DND-41 (cell line): Measurements from ENCODE around the gene SP2.

Experiments
- ATAC-seq: fragments of 200-7000 bp; cut with Tn5 transposase; 3 replicates; pipeline ENCODE4 v1.9.1; 2021; ENCODE audit warnings: low read depth; ENCODE audit not compliant: insufficient read depth
- DNase-seq: peaks from one replicate; pipeline ENCODE4 v3.0.0-alpha.2; 2020
- H2AFZ ChIP-seq: 2 replicates; pipeline ENCODE4 v1.6.0; 2012; ENCODE audit warnings: low read depth, low read length
- H3K27ac ChIP-seq: 2 replicates; pipeline ENCODE4 v1.5.1; 2012; ENCODE audit warnings: low read length, inconsistent platforms
- H3K27me3 ChIP-seq: fragments of 200-600 bp; sonication (generic); 2 replicates; pipeline ENCODE4 v1.6.0; 2012; ENCODE audit warnings: low read length, mild to moderate bottlenecking, inconsistent platforms; ENCODE audit not compliant: insufficient read depth, poor library complexity
- H3K36me3 ChIP-seq: 2 replicates; pipeline ENCODE4 v1.5.1; 2012; ENCODE audit warnings: low read length, inconsistent platforms; ENCODE audit not compliant: insufficient read depth
- H3K4me1 ChIP-seq: 2 replicates; pipeline ENCODE4 v1.5.1; 2012; ENCODE audit warnings: mild to moderate bottlenecking, low read length; ENCODE audit not compliant: insufficient read depth
- H3K4me2 ChIP-seq: 2 replicates; pipeline ENCODE4 v1.6.0; 2012; ENCODE audit warnings: mild to moderate bottlenecking, moderate library complexity, low read length, inconsistent platforms; ENCODE audit not compliant: insufficient read depth
- H3K4me3 ChIP-seq, 2 experiments: fragments of 200-600 bp in 1 of 2; shearing (Covaris generic) in 1 of 2; 2 replicates each; pipeline ENCODE4 v1.5.1; 2012 to 2016; ENCODE audit warnings: inconsistent platforms in 2 of 2, low read length in 2 of 2, mild to moderate bottlenecking in 2 of 2, low read depth in 1 of 2, moderate library complexity in 1 of 2
- H3K79me2 ChIP-seq: 2 replicates; pipeline ENCODE4 v1.6.0; 2012; ENCODE audit warnings: low read length, inconsistent platforms; ENCODE audit not compliant: insufficient read depth
- H3K9ac ChIP-seq: 2 replicates; pipeline ENCODE4 v1.6.0; 2012; ENCODE audit warnings: low read depth, mild to moderate bottlenecking, inconsistent platforms, low read length, moderate library complexity
- H3K9me3 ChIP-seq: 2 replicates; pipeline ENCODE4 v1.5.1; 2012; ENCODE audit warnings: low read length, moderate library complexity, mild to moderate bottlenecking, inconsistent platforms; ENCODE audit not compliant: insufficient read depth, severe bottlenecking
- H4K20me1 ChIP-seq: 2 replicates; pipeline ENCODE4 v1.6.0; 2012; ENCODE audit warnings: low read length; ENCODE audit not compliant: insufficient read depth
- CTCF ChIP-seq: IDR thresholded peaks from 2 replicates; pipeline ENCODE4 v1.5.1; 2012; ENCODE audit warnings: borderline replicate concordance, low read length, moderate library complexity, mild to moderate bottlenecking; ENCODE audit not compliant: poor library complexity, severe bottlenecking; ENCODE audit errors: extremely low read depth
- EZH2 ChIP-seq: IDR thresholded peaks from 3 replicates; pipeline ENCODE4 v1.6.1; 2012; ENCODE audit warnings: borderline replicate concordance, low read depth, mild to moderate bottlenecking, moderate library complexity, low read length, inconsistent platforms; ENCODE audit not compliant: severe bottlenecking

The SP2 gene

DNA sequence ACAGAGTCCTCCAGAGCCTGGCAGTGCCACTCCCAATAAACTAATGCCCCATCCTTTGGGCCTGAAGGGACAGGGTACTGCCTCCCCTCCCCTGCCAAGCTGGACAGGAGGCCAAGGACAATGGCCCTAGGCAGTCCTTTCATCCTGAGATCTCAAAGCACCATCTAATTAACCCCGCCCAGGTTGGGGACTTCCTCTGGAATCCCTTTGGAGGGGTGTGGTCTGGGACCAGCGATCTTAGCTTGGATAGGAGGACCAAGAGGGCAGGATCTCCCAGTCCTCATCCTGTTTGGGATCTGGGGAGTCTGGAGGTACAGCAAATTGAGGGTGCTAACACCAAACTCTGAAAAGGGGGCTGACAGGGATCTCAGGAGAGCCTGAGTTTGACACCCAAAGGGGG, 26.9 kb upstream of the SP2 start:
- Histone ChIP-seq H3K27ac (no peak overlapping the region), H3K36me3 (no peaks in the 10 kb centered on the region), H3K79me2 (no peaks in the 10 kb centered on the region), H3K9ac (no peak overlapping the region), H4K20me1 (no peaks in the 10 kb centered on the region), H3K4me3 (no peak overlapping the region), H3K9me3 (no peaks in the 10 kb centered on the region), H3K4me1 (no peaks in the 10 kb centered on the region), H3K4me2 (no peak overlapping the region), H2AFZ (no peak overlapping the region), H3K27me3 (peaks cover 22% of the 10 kb centered on the region)
- DNase-seq = no peak
- no peak for TF ChIP-seq EZH2
- no peak for TF ChIP-seq CTCF
- no peak for ATAC-seq

- Histone ChIP-seq H3K4me1 (no peaks in the 10 kb centered on the region), H3K36me3 (no peaks in the 10 kb centered on the region), H3K9ac (no peak overlapping the region), H2AFZ (no peak overlapping the region), H3K4me2 (no peak overlapping the region), H3K27me3 (peaks cover 22% of the 10 kb centered on the region), H3K79me2 (no peaks in the 10 kb centered on the region), H3K9me3 (no peaks in the 10 kb centered on the region), H4K20me1 (no peaks in the 10 kb centered on the region), H3K27ac (no peak overlapping the region), H3K4me3 (no peak overlapping the region)
- no peak for ATAC-seq
- TF ChIP-seq CTCF = no peak
- no peak for DNase-seq
Observed at GRCh38 chr17:47870056-47870455, 26.0 kb upstream of the SP2 start.

DNA sequence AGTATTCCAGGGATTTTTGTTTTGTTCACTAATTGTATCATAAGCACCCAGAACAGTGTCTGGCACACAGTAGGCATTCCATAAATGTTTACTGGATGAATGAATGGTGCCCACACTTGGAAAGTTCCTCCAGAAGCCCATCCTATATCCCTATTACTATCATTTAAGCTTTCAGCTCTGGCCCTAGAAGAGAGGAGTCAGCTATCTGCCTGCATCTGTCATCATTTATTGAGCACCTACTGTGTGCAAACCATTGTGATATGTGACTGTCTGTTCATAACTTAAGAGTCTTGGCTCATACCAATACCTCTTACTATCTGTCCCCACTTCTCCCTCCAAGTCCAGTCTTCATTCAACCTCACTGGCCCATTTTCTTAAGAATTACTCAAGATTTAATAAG, 25.0 kb upstream of the SP2 start:
- no peaks in the 10 kb centered on the region for H3K36me3 ChIP-seq
- no peak overlapping the region for H3K9ac ChIP-seq
- H3K4me3 ChIP-seq = no peak overlapping the region
- ATAC-seq (no peak), DNase-seq (no peak)
- no peaks in the 10 kb centered on the region for H3K9me3 ChIP-seq
- no peak overlapping the region for H3K4me2 ChIP-seq
- H4K20me1 ChIP-seq = no peaks in the 10 kb centered on the region
- no peaks in the 10 kb centered on the region for H3K79me2 ChIP-seq
- peaks cover 26% of the 10 kb centered on the region for H3K27me3 ChIP-seq
- TF ChIP-seq CTCF (no peak), EZH2 (no peak)
- no peak overlapping the region for H3K27ac ChIP-seq
- H3K4me1 ChIP-seq = no peaks in the 10 kb centered on the region
- no peak overlapping the region for H2AFZ ChIP-seq

GRCh38 chr17:47872019-47872650, 23.9 kb upstream of the SP2 start:
- peaks cover 26% of the 10 kb centered on the region for H3K27me3 ChIP-seq
- H2AFZ ChIP-seq = no peak overlapping the region
- no peaks in the 10 kb centered on the region for H3K4me1 ChIP-seq

More at GRCh38 chr17:47872019-47872650, 23.9 kb upstream of the SP2 start:
- H3K27ac ChIP-seq = no peak overlapping the region
- H4K20me1 ChIP-seq = no peaks in the 10 kb centered on the region
- no peak for ATAC-seq
- TF ChIP-seq EZH2 (no peak), CTCF (no peak)
- H3K36me3 ChIP-seq = no peaks in the 10 kb centered on the region
- no peak for DNase-seq
- no peak overlapping the region for H3K9ac ChIP-seq
- no peak overlapping the region for H3K4me3 ChIP-seq
- no peaks in the 10 kb centered on the region for H3K9me3 ChIP-seq
- no peaks in the 10 kb centered on the region for H3K79me2 ChIP-seq
- no peak overlapping the region for H3K4me2 ChIP-seq
